GM08714 (cell line): ENCODE results near the gene ANKMY1.

Source experiments
- H3K4me3 ChIP-seq: fragments of 200-500 bp; sonication (Bioruptor generic); 2 replicates; pipeline ENCODE4 v1.5.1; 2014; ENCODE audit warnings: mild to moderate bottlenecking, low read length, inconsistent platforms
- ZNF274 ChIP-seq: IDR thresholded peaks from 2 replicates; pipeline ENCODE4 v1.6.1; 2012; ENCODE audit warnings: mild to moderate bottlenecking, low read depth, low read length

Gene ANKMY1

DNA sequence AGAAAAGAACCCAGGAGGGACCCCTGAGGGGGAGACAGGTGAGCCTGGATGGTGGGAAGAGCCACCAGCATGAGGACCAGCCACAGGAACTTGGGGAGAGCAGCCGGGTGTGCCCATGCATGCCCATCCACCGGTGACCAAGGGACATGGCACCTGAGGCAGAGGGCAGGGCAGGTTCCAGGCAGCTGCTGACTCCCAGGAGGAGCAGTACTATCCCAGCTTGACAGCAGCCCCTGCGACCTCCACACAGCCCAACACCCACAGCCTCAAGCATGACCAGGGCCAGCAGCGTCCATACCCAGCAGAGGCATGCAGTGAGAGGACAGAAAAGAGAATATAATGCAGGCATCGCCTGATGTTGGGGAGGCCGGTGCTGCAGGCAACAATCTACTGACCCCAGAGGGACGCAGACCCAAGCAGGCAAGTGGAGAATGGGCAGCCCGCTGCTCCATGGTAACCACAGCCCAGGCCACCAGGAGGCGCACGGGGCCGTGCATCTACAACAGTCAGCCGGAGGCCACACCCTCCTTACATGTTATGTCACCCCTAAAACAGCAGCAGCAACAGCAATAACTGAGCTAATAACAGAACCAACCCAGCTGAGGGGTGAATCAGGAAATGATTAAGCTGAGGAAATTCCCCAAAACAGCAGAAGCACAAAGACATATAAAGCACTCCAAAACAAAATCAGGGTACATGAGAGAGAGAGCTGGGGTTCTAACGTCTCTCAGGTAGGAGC lies 44.1 kb downstream of the ANKMY1 start:
- no peak for TF ChIP-seq ZNF274
- no peak overlapping the region for H3K4me3 ChIP-seq

DNA sequence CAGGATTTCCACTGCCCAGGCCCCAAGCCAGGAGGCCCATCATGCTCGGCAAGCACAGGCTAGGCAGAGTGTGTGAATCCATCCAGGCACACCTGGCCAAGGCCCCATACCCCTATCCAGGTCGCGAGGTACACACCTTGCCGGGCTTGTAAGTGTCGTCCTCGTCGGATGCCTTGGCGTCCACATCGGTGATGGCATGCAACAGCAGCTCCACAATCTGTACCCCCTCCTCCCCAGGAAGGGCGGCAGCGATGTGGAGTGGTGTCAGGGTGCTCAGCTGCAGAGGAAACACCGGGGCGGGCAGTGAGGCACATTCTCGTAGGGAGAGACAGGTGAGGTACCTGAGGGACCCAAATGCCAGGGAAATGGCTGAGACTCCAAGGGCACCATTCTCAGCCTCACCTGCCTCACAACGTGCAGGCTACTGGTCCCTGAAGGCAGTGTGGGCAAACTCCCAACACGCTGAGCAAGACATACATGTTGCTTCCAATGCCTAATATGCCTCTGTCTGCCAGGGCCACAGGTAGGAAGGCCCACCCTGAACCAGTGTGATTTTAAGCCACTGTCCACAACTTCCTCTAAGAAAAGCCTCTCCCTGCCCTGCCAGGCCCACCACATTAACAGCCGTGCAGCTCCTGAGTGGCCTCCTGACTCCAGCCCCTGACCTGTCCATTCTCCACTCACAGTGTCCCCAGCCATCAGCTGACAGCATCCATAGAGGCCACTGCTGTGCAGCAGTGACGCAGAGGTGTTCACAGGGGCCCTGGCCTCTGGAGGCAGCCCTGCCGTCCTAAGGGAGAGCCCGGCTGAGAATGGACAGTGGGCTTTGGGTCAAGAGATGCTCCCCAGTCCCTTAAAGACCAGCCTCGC lies 44.9 kb downstream of the ANKMY1 start:
- no peak overlapping the region for H3K4me3 ChIP-seq
- no peak for TF ChIP-seq ZNF274

DNA sequence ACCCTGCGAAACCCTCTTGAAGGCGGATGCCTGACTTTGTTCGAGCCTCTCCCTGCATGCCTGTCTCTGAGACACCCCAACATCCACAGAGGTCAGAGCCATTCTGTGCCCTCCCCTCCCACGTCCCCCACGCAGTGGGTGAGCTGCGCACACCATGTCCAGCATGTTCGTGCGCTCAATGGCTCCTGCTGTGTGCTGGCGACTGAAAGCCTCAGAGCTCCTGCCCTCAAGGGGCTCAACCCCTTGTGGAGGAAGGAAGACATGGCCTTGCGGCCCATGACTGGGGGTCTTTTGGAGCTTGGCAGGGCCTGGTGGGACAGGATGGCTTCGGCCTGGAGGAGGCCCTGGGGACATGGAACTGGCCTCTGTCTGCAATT lies 45.7 kb downstream of the ANKMY1 start:
- TF ChIP-seq ZNF274 = no peak

DNA sequence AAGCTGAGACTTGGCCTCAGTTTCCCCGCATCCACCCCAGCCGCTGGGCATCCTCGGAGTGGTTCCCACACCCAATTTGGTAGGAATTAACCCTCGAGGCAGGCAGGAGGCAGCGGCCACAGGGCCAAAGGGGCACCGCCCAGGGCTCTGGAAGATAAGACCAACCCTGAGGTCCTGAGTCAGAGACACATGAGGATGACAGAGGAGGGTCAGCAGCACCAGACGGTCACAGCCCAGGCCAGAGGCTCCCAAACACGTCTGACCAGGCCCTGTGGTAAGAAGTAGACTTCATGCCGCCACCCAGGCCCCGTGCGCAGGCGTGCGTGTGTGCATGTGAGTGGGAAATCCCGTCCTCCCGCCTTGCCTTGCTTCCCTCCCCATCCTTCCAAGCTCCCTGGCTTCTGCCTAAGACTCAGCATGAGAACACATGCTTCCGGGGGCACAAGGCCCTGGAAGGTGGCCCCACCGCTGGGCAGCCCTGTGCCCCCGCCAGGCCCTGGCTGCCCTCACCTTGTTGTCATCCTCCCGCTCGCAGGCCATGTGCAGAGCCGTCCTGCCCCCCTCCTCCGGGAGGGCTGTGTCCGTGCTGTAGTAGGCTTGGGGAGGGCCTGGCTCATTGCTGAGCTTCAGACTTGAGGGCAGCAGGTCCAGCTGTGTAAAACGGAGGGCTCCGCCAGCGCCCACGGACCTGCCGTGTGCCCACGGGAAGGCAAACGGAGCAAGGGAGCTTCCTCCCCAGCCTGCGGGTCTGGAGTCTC lies 46.3 kb downstream of the ANKMY1 start:
- H3K4me3 ChIP-seq = no peak overlapping the region
- no peak for TF ChIP-seq ZNF274

More for the DNA sequence above, 45.7 kb downstream of the ANKMY1 start:
- no peak overlapping the region for H3K4me3 ChIP-seq

DNA sequence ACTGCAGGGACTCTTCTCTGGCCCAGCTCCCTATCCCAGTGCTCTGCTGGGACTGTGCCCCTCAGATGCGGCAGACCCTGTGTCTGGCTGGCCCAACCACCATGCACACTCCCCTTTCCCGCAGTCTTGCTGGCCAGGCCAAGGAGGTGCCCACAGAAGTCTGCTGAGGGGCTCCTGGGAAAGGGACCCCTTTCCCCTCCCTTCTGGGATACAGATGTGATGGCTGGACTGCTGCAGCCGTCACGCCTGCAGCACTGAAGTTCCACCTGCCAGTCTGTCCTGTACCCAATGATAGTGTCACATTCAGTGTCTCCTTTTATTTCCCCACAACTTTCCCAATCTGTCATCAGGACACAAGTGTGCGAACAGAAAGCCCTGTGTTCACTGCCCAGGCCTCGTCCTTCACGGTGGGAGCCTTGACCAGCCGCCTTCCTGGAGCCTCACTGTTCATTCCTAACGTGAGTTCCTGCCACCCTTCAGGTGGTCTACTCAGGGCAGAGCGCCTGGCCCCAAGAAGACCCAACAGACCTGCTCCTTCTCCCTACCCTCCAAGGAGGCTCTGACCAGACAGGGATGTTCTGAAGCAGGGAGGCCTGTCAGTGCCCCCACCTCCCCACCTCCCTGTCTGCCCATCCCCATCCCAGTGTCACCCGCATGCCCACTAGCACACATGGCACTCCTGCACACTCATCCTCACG lies 47.1 kb downstream of the ANKMY1 start:
- H3K4me3 ChIP-seq = no peak overlapping the region
- TF ChIP-seq ZNF274 = no peak

DNA sequence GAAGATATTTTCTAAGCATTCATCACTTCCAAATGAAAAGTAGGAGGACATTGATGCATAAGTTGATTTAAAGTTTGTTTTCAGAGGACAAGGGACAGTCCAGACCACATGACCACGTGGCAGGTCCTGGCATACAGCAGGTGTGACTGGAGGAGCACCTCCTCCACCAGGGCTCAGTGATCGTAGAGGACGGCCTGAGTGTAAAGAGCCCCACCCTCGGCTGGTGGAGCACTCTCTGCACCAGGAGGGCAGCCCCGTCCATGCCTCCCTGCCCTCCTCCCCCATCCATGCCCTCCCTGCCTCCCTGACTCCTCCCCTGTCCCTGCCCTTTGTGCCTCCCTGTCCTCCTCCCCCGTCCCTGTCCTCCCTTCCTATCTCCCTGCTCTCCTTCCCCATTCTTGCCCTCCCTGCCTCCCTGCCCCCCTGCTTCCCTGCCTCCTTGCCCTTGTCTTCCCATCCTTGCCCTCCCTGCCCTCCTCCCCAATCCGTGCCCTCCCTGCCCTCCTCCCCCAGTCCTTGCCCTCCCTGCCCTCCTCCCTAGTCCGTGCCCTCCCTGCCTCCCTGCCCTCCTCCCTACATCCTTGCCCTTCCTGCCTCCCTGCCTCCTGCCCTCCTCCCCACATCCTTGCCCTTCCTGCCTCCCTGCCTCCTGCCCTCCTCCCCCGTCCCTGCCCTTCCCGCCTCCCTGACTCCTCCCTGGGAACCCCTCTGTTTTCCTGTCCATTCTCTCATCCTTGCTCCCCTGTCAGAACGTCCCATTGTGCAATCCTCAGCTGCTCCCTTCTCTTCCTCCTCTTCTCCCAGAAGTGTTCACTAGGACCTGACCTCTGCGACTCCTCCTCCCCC lies 47.9 kb downstream of the ANKMY1 start:
- no peak overlapping the region for H3K4me3 ChIP-seq
- TF ChIP-seq ZNF274 = no peak

DNA sequence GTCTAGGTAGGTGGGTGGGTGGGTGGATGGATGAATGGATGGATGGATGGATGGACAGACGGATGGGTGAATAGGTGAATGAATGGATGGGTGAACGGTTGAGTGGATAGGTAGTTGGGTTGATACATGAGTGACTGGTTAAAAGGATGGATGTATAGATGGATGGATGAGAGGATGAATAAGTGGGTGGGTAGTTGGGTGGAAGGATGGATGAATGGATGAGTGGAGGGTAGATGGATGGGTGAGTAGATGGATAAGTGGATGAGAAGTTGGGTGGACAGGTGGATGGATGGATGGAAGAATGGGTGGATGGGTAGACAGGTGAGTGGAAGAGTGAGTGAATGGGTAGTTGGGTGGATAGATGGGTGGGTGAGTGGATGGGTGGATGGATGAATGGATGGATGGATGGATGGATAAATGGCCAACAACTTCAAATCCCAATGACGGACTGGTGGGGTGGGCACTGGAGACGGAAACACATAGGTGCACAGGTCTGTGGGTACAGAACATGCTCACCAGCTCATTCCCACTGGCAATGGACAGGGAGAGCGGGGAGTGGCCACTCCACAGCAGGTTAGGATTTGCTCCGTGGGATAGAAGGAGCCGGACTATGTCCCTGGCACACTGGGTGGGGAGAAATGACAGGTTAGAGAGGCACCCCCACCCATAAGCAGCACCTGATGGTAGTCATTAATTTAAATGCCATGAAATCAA lies 48.8 kb downstream of the ANKMY1 start:
- TF ChIP-seq ZNF274 = no peak
- H3K4me3 ChIP-seq = no peak overlapping the region

DNA sequence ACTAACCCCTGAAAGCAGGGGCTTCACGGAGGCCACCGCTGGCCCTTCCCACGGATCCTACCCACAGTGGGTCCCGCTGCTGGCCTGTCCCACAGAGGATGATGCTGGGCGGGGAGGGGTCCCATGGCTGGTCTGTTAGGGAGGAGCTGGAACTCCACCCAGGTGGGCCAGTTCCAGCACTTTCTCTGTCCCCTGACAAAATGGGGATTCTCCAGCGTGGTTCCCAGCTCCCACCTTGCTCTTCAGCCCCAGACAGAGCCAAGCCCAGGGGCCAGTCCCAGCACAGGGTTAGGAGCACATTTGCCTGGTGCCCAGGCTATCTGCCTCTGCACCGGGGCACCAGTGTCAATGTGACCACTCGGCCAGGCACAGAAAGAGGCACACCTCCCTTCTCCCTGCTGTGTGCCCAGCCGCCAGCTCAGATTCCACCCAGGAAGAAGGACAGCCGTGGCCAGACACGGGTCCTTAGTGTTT lies 50.0 kb downstream of the ANKMY1 start:
- no peak for TF ChIP-seq ZNF274
- H3K4me3 ChIP-seq = no peak overlapping the region

DNA sequence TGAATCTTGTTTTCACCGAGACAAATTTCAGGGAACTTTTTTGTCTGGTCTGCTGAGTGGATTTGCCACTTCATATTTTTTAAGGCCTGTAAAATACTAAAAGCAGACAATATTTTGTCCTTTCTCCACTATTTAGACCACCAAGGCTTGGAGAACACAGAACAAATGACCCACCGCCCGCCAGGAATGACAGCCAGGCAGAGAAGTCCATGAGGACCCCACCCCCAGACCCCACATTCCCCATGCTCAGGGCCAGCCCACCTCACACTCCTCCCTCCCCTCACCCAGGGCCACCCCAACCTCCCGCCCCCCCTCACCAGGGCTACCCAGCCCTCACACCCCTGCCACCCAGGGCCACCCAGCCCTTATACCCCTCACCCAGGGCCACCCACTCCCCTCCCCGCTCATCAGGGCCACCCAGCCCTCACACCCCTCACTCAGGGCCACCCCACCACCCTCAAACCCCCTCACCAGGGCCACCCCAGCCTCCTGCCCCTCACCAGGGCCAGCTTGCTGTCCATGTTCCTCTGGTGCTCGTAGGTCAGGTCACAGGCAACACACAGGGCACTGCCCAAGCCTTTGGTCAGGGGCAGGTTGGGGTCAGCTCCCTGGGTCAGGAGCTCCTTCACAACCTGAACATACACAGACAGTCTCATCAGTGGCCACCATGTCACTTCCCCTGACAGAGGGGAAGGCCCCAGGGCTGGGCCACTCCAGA lies 50.6 kb downstream of the ANKMY1 start:
- TF ChIP-seq ZNF274 = no peak
- H3K4me3 ChIP-seq = no peak overlapping the region

DNA sequence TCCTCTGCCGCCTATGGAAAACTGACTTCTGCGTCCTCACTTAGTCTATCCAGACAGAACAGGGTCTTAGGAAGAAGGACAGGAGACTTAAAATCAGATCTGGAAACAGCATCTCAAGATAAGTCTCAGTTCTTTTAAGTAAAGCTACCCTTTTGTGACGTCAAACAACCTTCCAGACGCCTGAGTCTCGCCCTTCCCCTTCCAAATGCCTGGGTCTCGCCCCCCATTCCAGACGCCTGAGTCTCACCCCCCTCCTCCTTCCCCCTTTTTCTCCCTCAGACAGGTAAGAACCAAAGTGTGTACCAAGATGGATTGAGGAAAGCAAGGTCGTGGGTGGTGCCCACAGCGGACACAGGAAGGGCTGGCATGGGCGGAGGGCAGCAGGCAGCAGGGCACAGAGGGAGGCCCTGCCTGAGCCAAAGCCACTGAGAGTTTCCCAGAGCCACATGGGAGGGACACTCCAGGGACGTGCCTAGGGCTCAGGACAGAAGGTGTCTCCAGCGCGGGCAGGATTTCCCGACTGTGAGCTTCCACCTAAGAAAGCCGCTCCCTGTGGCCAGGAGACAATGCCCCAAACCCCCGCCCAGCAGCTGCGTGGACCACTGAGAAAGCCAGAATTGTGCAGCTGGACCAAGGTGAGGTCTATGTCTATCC lies 51.3 kb downstream of the ANKMY1 start:
- no peak for TF ChIP-seq ZNF274
- no peak overlapping the region for H3K4me3 ChIP-seq

DNA sequence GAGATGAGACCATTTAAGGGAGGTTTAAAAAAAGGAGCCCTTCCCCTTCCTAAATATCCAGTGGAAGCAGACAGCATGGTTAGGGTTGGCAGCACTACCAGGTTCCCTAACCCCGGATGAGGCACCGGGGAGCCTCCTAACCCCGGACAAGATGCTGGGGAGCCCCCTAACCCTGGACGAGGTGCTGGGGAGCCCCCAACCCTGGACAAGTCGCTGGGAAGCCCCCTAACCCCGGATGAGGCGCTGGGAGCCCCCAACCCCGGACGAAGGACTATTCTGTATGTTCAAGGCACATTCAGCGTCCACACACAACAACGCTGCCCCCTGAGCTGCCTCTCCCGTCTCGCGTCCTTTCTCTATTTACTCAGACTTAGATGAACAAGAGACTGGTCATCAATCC lies 51.9 kb downstream of the ANKMY1 start:
- H3K4me3 ChIP-seq = no peak overlapping the region
- no peak for TF ChIP-seq ZNF274
